Measurements from ENCODE around the gene PRDM13. TPM values are rescaled to one million over a fixed set of nuclear protein-coding genes. Genes with fewer than 3 reads are reported as not detected.

PRDM13 gene
- total RNA-seq, 2 experiments from 2014 or later, result not detected

DNA sequence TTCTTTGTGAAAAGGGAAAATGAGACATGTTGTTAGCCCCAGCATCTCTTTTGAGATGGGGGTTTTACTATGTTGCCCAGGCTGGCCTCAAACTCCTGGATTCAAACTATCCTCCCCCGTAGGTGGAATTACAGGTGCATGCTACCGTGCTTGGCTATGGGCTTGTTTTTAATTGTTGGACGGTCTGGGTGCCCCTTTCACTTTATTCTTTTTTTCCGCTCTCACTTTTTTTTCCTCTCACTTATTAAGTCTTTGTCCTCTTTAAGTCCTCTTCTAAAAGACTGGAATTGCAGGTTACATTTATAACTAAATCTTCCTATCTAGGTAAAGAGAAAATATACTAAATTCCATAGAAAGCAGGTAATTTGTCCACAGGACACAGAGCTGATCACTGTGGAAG is 18.8 kb upstream of the PRDM13 start:
- no peak for DNase-seq
- no peaks in the 10 kb centered on the region for H3K9me3 Mint-ChIP-seq

DNA sequence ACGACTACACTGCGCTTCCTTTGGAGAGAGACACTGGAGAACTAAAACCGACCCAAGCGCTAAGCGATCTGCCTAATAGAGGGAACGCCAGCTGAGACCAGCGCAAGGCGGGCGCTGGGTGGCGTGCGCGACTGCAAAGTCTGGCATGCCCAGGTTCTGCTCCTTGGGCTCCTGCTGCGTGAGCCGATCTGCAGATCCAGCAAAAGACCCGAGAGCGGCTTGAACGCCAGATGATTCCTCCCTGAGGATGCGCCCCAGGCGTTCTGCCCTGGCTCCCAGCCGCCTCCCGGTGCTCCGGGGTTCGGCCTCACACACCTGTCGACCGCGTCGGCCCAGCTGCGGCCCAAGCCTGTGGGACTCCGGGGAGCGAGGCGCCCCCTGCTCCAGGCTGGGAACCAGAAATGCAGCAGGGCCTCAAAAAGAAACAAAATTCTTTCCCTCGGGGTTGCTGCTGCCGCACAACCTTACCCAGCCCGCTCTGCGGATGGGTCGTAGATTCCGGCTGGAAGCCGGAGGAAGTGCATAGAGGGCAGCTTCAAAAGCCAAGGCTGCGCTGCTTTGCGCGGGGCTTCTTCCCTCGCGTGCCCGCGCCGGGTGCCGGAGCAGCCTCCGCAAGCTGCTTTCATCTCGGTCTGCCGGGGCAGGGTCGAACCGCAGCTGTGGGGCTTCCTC is 17.9 kb upstream of the PRDM13 start:
- Mint-ChIP-seq H3K36me3 (ENCODE audit: low read depth) (no peaks in the 10 kb centered on the region), H3K4me3 (peak overlapping the region; percentile 75), H3K4me1 (ENCODE audit: low read depth) (peaks cover 22% of the 10 kb centered on the region), H3K27ac (no peak overlapping the region), H3K9me3 (no peaks in the 10 kb centered on the region), H3K27me3 (peaks cover 54% of the 10 kb centered on the region)
- intact Hi-C loops (cut with micrococcal nuclease), result loop anchor here (1.0 kb wide), 1 partner anchor 158 kb away; no protein-coding TSS in a partner anchor
- CTCF ChIA-PET, result interaction anchor here (0.7 to 7.6 kb wide), 30 partner anchors 11 to 279 kb away, joined by 3 to 93 read pairs (median 6); partner anchors contain the start of gene CCNC
- DNase-seq (peak; percentile 82), ATAC-seq (peak; percentile 93)
- TF ChIP-seq, protein P1, sequence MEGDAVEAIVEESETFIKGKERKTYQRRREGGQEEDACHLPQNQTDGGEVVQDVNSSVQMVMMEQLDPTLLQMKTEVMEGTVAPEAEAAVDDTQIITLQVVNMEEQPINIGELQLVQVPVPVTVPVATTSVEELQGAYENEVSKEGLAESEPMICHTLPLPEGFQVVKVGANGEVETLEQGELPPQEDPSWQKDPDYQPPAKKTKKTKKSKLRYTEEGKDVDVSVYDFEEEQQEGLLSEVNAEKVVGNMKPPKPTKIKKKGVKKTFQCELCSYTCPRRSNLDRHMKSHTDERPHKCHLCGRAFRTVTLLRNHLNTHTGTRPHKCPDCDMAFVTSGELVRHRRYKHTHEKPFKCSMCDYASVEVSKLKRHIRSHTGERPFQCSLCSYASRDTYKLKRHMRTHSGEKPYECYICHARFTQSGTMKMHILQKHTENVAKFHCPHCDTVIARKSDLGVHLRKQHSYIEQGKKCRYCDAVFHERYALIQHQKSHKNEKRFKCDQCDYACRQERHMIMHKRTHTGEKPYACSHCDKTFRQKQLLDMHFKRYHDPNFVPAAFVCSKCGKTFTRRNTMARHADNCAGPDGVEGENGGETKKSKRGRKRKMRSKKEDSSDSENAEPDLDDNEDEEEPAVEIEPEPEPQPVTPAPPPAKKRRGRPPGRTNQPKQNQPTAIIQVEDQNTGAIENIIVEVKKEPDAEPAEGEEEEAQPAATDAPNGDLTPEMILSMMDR (IDR thresholded peaks at IDR 0.05), result peak; percentile 71
- POLR2A ChIA-PET, result interaction anchor here (0.9 to 3.5 kb wide), 6 partner anchors 16 to 158 kb away, joined by 3 to 15 read pairs (median 4); partner anchors contain the start of gene CCNC

More for the DNA sequence above, 18.8 kb upstream of the PRDM13 start:
- intact Hi-C loops (cut with micrococcal nuclease), result loop anchor here (1.0 kb wide), 1 partner anchor 159 kb away; no protein-coding TSS in a partner anchor
- ATAC-seq, result no peak
- Mint-ChIP-seq H3K4me3 (no peak overlapping the region), H3K36me3 (ENCODE audit: low read depth) (no peaks in the 10 kb centered on the region), H3K27ac (no peak overlapping the region), H3K27me3 (peaks cover 48% of the 10 kb centered on the region), H3K4me1 (ENCODE audit: low read depth) (peaks cover 22% of the 10 kb centered on the region)
- TF ChIP-seq, protein P1 (IDR thresholded peaks at IDR 0.05), result no peak
- ChIA-PET CTCF (interaction anchor here (0.8 to 7.6 kb wide), 24 partner anchors 13 to 280 kb away, joined by 3 to 93 read pairs (median 6); partner anchors contain the start of gene CCNC), POLR2A (interaction anchor here (1.1 to 3.5 kb wide), 2 partner anchors 19 to 159 kb away, joined by 3 to 15 read pairs; partner anchors contain the start of gene CCNC)

DNA sequence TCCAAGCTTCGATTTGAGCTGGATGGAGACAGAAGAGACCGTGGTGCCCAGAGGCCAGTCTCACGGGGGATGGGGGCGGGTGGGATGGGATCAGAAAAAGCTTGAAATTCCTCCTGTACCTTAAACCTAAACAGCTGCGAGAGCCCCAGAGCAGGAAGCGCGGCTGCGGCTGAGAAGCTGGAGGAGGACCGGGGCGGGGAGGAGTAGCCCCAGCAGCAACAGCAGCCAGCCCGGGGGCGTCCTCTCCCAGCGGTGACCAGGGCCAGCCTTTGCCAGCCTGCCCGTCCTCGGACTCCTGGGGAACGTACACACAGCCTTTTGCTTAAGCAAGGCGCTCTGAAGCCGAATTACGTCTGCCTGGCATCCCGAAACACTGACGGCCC is 17.4 kb upstream of the PRDM13 start:
- Mint-ChIP-seq H3K27me3 (peaks cover 57% of the 10 kb centered on the region), H3K27ac (no peak overlapping the region)

DNA sequence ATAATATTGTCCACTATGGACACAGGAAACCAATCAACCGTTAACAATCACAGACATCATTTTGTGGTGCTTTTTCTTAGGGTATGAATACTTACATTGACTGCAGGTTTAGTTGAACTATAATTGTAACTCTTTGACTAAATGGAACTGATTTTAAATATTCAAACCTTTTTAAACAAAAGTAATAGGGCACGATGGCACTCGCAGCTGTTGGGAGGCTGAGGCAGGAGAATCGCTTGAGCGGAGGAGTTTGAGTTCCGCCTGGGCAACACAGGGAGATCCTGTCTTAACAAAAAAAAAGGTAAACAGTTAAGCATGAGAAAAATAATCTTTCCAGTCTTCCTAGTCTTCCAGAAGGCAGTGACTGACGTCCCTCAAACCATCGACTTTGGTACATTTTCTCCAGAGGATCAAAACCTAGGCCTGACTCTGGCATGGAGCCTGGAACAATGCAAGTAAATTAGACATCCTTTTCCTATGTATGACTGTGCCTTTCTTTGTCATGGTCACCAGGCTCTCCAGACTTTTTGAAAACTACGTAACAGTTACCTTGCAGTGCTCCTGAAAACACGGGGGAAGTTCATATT is 16.6 kb upstream of the PRDM13 start:
- Mint-ChIP-seq H3K27ac (no peak overlapping the region), H3K27me3 (peaks cover 60% of the 10 kb centered on the region), H3K9me3 (no peaks in the 10 kb centered on the region), H3K4me3 (peak overlapping the region; percentile 75), H3K4me1 (ENCODE audit: low read depth) (peaks cover 22% of the 10 kb centered on the region), H3K36me3 (ENCODE audit: low read depth) (no peaks in the 10 kb centered on the region)
- ATAC-seq (no peak), DNase-seq (no peak)
- POLR2A ChIA-PET, result interaction anchor here (0.9 to 3.0 kb wide), 2 partner anchors 15 to 23 kb away, joined by 3 to 9 read pairs; no protein-coding TSS in a partner anchor
- CTCF ChIA-PET, result interaction anchor here (0.6 to 7.6 kb wide), 8 partner anchors 14 to 875 kb away, joined by 3 to 93 read pairs (median 12); partner anchors contain the start of gene SIM1
- TF ChIP-seq, protein P1 (IDR thresholded peaks at IDR 0.05), result no peak
- intact Hi-C loops (cut with micrococcal nuclease), result no loop called here

More for the DNA sequence above, 17.4 kb upstream of the PRDM13 start:
- H3K9me3 Mint-ChIP-seq, result no peaks in the 10 kb centered on the region
- peak; percentile 34 for ATAC-seq
- H3K36me3 Mint-ChIP-seq (ENCODE audit: low read depth), result no peaks in the 10 kb centered on the region
- ChIA-PET CTCF (interaction anchor here (0.7 to 7.6 kb wide), 21 partner anchors 10 to 279 kb away, joined by 3 to 93 read pairs (median 6); partner anchors contain the start of gene CCNC), POLR2A (interaction anchor here (0.9 to 3.5 kb wide), 4 partner anchors 16 to 22 kb away, joined by 3 to 15 read pairs (median 8); partner anchors contain the start of gene CCNC)
- intact Hi-C loops (cut with micrococcal nuclease), result no loop called here
- TF ChIP-seq, protein P1 (IDR thresholded peaks at IDR 0.05), result no peak
- peaks cover 22% of the 10 kb centered on the region for H3K4me1 Mint-ChIP-seq (ENCODE audit: low read depth)
- H3K4me3 Mint-ChIP-seq, result peak overlapping the region; percentile 75
- DNase-seq, result no peak
